Activated CD4-positive, alpha-beta T cell treated with anti-CD3 and anti-CD28 coated beads, Interleukin-2, amount 50 U/mL, for 16 hours (primary cell): ENCODE results near the gene CHST3.
"Not testable (repeated sequence)": the region's sequence is repeated elsewhere in the genome, so short reads cannot be mapped to it uniquely, and the experiment has no call there.

Experiments used
- DNase-seq: peaks from one replicate; pipeline ENCODE4 v3.0.0-alpha.2; 2020

The CHST3 gene

GRCh38 chr10:71950683-71951082 is 13.5 kb upstream of the CHST3 start:
- DNase-seq: no peak

GRCh38 chr10:71952745-71953144 is 11.4 kb upstream of the CHST3 start:
- no peak for DNase-seq

GRCh38 chr10:71957546-71958275 is 6.5 kb upstream of the CHST3 start:
- DNase-seq: no peak

GRCh38 chr10:71959526-71959925 is 4.7 kb upstream of the CHST3 start:
- no peak for DNase-seq

GRCh38 chr10:71961831-71962230 is 2.4 kb upstream of the CHST3 start:
- DNase-seq: no peak

GRCh38 chr10:71962901-71963300 is 1.3 kb upstream of the CHST3 start:
- DNase-seq: no peak

GRCh38 chr10:71963351-71964097 is 671 bp upstream of the CHST3 start:
- DNase-seq: no peak

GRCh38 chr10:71964743-71965515 is 734 bp downstream of the CHST3 start:
- DNase-seq: no peak

GRCh38 chr10:71965623-71966022 is 1.4 kb downstream of the CHST3 start:
- DNase-seq: no peak

- DNase-seq: no peak
These were observed 2.1 kb downstream of the CHST3 start for GRCh38 chr10:71966046-71967004.

GRCh38 chr10:71967958-71968357 is 3.8 kb downstream of the CHST3 start:
- DNase-seq: not testable (repeated sequence)

GRCh38 chr10:71968553-71969474 is 4.6 kb downstream of the CHST3 start:
- no peak for DNase-seq

- no peak for DNase-seq
These were observed 5.7 kb downstream of the CHST3 start for GRCh38 chr10:71969929-71970328.

GRCh38 chr10:71970331-71970730 is 6.1 kb downstream of the CHST3 start:
- DNase-seq: no peak

GRCh38 chr10:71970869-71971268 is 6.7 kb downstream of the CHST3 start:
- DNase-seq: no peak

GRCh38 chr10:71971311-71971731 is 7.1 kb downstream of the CHST3 start:
- no peak for DNase-seq

- no peak for DNase-seq
These were observed 7.8 kb downstream of the CHST3 start for GRCh38 chr10:71971769-71972555.

GRCh38 chr10:71972746-71973695 is 8.8 kb downstream of the CHST3 start:
- DNase-seq: no peak
